Measurements from ENCODE around the gene AURKAIP1. TPM values are rescaled to one million over a fixed set of nuclear protein-coding genes. Genes with fewer than 3 reads are reported as not detected.
"Not testable (repeated sequence)": the region's sequence is repeated elsewhere in the genome, so short reads cannot be mapped to it uniquely, and the experiment has no call there.

AURKAIP1 gene
- total RNA-seq, 1 donor from 2014 or later: 107 TPM

DNA sequence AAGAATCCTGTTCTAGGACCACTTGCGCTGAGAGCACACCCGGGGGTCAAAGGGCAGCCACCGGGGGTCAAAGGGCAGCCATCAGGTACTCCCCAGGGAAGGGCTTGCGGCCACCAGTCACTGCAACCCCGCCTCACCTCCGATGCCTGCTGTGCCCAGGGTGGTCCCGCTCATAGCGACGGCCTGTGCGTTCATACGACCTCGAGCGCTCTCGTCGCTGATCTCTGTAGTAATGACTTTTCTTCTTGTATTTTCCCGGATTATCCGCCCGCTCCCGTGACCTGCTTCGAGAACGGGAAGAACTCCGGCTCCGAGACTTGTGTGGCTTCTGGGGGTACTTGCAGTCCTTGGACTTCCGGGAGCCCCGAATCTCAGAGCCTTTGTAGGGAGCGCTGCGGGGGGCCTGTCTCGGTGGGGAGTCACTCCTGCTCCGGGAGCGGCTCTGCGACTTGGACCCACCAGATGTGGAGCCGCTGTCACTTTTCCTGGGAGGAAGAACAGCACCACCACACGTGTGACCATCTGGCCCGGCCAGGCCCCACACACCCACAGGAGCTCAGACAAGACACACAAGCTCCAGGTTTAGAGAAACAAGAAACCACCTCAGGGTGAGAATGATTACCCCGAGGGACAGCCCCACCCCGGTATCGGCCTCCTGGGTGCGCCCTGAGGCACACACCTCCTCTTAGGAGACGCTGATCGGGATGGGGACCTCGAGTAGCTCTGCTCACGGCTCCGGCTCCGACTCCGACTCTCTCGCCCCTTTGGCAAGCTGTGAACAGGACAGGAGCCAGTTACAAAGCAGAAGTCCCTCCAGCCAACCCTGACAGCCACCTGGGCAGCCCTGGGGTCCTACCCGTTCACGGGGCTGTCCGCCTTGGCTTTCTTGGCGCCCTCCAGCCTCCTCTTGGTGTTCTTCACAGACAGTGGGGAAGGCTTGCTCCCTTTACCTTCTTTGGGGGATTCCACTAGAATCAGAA lies 12.4 kb upstream of the AURKAIP1 start:
- TF ChIP-seq, protein P1, sequence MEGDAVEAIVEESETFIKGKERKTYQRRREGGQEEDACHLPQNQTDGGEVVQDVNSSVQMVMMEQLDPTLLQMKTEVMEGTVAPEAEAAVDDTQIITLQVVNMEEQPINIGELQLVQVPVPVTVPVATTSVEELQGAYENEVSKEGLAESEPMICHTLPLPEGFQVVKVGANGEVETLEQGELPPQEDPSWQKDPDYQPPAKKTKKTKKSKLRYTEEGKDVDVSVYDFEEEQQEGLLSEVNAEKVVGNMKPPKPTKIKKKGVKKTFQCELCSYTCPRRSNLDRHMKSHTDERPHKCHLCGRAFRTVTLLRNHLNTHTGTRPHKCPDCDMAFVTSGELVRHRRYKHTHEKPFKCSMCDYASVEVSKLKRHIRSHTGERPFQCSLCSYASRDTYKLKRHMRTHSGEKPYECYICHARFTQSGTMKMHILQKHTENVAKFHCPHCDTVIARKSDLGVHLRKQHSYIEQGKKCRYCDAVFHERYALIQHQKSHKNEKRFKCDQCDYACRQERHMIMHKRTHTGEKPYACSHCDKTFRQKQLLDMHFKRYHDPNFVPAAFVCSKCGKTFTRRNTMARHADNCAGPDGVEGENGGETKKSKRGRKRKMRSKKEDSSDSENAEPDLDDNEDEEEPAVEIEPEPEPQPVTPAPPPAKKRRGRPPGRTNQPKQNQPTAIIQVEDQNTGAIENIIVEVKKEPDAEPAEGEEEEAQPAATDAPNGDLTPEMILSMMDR (IDR thresholded peaks at IDR 0.05; ENCODE audit: unreplicated experiment): no peak
- no peak overlapping the region for H3K27ac Mint-ChIP-seq
- H3K27me3 Mint-ChIP-seq: no peaks in the 10 kb centered on the region
- H3K4me1 Mint-ChIP-seq (ENCODE audit: low read depth): no peaks in the 10 kb centered on the region
- DNase-seq (ENCODE audit: low spot score, unreplicated experiment): no peak
- no peak overlapping the region for H3K4me3 Mint-ChIP-seq (ENCODE audit: low read depth)
- H3K9me3 Mint-ChIP-seq (ENCODE audit: low read depth): no peaks in the 10 kb centered on the region
- peaks cover 35% of the 10 kb centered on the region for H3K36me3 Mint-ChIP-seq (ENCODE audit: insufficient read depth)

DNA sequence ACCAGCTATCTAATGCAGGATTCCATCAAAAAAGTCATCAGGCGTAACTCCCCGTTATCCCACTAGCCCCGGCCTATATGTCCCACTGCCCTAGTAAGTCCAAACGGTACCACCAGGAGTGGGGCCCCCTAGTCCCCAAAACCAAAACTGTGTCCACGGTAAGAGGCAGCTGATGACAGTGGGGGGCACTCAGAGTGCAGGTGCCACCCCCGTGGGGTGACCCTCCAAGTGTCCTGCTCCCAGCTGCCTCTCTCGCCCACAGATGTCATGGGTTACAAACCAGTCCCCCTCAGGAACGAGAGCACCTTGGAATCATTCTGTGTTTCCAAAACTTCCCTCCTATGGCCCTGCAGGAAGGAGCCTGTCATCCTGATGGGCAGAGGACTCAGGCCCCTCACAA lies 10.9 kb upstream of the AURKAIP1 start:
- Mint-ChIP-seq H3K27ac (no peak overlapping the region), H3K9me3 (ENCODE audit: low read depth) (no peaks in the 10 kb centered on the region), H3K4me1 (ENCODE audit: low read depth) (no peaks in the 10 kb centered on the region), H3K36me3 (ENCODE audit: insufficient read depth) (peaks cover 26% of the 10 kb centered on the region), H3K4me3 (ENCODE audit: low read depth) (no peak overlapping the region), H3K27me3 (no peaks in the 10 kb centered on the region)
- TF ChIP-seq, protein P1 (IDR thresholded peaks at IDR 0.05; ENCODE audit: unreplicated experiment): no peak
- no peak for DNase-seq (ENCODE audit: low spot score, unreplicated experiment)

DNA sequence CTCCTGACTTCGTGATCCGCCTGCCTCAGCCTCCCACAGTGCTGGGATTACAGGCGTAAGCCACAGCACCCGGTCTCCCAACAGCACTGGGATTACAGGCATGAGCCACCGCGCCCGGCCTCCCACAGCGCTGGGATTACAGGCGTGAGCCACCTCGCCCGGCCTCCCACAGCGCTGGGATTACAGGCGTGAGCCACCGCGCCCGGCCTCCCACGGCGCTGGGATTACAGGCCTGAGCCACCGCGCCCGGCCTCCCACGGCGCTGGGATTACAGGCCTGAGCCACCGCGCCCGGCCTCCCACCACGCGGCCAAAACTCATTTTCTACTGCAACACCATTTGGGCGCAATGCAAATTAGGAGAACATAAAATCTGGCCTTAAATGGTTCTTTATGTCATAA lies 10.3 kb upstream of the AURKAIP1 start:
- H3K27me3 Mint-ChIP-seq; H3K4me3 Mint-ChIP-seq (ENCODE audit: low read depth); H3K27ac Mint-ChIP-seq; H3K4me1 Mint-ChIP-seq (ENCODE audit: low read depth); DNase-seq (ENCODE audit: low spot score, unreplicated experiment); H3K9me3 Mint-ChIP-seq (ENCODE audit: low read depth): not testable (repeated sequence)
- H3K36me3 Mint-ChIP-seq (ENCODE audit: insufficient read depth): peaks cover 22% of the 10 kb centered on the region

DNA sequence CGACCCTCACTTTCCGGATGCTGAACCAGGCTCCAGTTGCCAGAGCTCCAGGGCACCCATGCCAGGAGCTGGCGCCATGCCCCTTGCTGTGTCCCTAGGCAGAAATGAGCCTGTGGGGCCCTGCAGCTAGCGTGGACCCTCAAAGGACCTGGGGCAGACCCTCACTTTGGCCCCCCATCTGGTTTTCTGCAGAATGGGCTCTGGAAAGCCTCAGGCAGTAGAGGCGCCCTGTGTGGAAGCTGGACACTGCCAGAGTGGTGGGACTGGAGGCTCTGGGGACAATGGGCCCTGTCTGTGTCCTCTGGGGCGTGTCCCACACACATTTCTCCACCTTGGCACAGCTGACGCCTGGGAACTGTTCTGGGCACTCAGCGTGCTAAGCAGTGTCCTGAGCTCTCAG lies 6.3 kb upstream of the AURKAIP1 start:
- no peaks in the 10 kb centered on the region for H3K9me3 Mint-ChIP-seq (ENCODE audit: low read depth)
- no peak overlapping the region for H3K27ac Mint-ChIP-seq
- no peak for DNase-seq (ENCODE audit: low spot score, unreplicated experiment)
- H3K27me3 Mint-ChIP-seq: no peaks in the 10 kb centered on the region
- TF ChIP-seq, protein P1 (IDR thresholded peaks at IDR 0.05; ENCODE audit: unreplicated experiment): no peak
- no peak overlapping the region for H3K4me3 Mint-ChIP-seq (ENCODE audit: low read depth)
- H3K4me1 Mint-ChIP-seq (ENCODE audit: low read depth): no peaks in the 10 kb centered on the region
- H3K36me3 Mint-ChIP-seq (ENCODE audit: insufficient read depth): peaks cover 4% of the 10 kb centered on the region

DNA sequence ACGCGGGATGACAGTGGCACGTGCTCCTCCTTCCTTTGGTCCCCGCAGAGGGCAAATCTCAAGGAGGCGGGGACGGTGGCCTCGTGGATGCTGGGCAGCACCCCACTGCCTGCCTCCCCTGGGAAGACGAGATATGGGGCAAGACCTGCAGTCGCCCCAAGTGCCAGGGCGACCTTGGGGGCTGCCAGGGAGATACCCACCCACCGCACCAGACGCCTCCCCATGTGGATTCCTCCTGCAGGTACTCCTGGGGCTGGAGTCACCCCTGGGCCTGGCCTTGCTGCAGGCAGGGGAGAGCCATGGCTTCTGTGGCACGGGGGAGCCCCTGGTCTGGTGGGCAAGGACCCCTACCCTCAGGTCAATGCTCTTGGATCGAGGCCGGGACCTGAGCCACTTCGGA lies 5.9 kb upstream of the AURKAIP1 start:
- Mint-ChIP-seq H3K36me3 (ENCODE audit: insufficient read depth) (peaks cover 1% of the 10 kb centered on the region), H3K9me3 (ENCODE audit: low read depth) (no peaks in the 10 kb centered on the region), H3K27me3 (no peaks in the 10 kb centered on the region), H3K4me1 (ENCODE audit: low read depth) (no peaks in the 10 kb centered on the region), H3K27ac (no peak overlapping the region), H3K4me3 (ENCODE audit: low read depth) (no peak overlapping the region)
- DNase-seq (ENCODE audit: low spot score, unreplicated experiment): no peak
- TF ChIP-seq, protein P1 (IDR thresholded peaks at IDR 0.05; ENCODE audit: unreplicated experiment): no peak
